NT2/D1 (cell line): ENCODE data around the gene CCT6B.
"Not testable (repeated sequence)": the region's sequence is repeated elsewhere in the genome, so short reads cannot be mapped to it uniquely, and the experiment has no call there.

Experiments used
- DNase-seq: peaks from one replicate; pipeline ENCODE4 v3.0.0-alpha.2; 2011; ENCODE audit warnings: low read depth, low spot score
- H3K27me3 ChIP-seq: 2 replicates; pipeline ENCODE4 v1.6.0; 2011; ENCODE audit warnings: mild to moderate bottlenecking; ENCODE audit not compliant: insufficient read length, insufficient read depth
- H3K36me3 ChIP-seq: 2 replicates; pipeline ENCODE4 v1.6.1; 2011; ENCODE audit warnings: mild to moderate bottlenecking, low read length, mixed read lengths; ENCODE audit not compliant: insufficient read depth, insufficient read length
- H3K4me1 ChIP-seq: 2 replicates; pipeline ENCODE4 v1.5.1; 2011; ENCODE audit not compliant: insufficient read depth, insufficient read length
- H3K4me3 ChIP-seq: 2 replicates; pipeline ENCODE4 v1.5.1; 2011; ENCODE audit warnings: low read depth; ENCODE audit not compliant: insufficient read length
- H3K9ac ChIP-seq: 2 replicates; pipeline ENCODE4 v1.6.0; 2011; ENCODE audit warnings: low read depth; ENCODE audit not compliant: insufficient read length
- H3K9me3 ChIP-seq: 2 replicates; pipeline ENCODE4 v1.5.1; 2011; ENCODE audit warnings: mild to moderate bottlenecking, low read length; ENCODE audit not compliant: insufficient read depth
- SUZ12 ChIP-seq: IDR thresholded peaks from 2 replicates; pipeline ENCODE4 v1.6.1; 2011; ENCODE audit not compliant: insufficient read length, insufficient read depth; ENCODE audit errors: extremely low read depth
- YY1 ChIP-seq: IDR thresholded peaks from 2 replicates; pipeline ENCODE4 v1.6.1; 2011; ENCODE audit not compliant: insufficient read length, insufficient read depth
- ZNF274 ChIP-seq: IDR thresholded peaks from 2 replicates; pipeline ENCODE4 v1.6.1; 2011; ENCODE audit warnings: mild to moderate bottlenecking, low read depth, low read length

Gene CCT6B

DNA sequence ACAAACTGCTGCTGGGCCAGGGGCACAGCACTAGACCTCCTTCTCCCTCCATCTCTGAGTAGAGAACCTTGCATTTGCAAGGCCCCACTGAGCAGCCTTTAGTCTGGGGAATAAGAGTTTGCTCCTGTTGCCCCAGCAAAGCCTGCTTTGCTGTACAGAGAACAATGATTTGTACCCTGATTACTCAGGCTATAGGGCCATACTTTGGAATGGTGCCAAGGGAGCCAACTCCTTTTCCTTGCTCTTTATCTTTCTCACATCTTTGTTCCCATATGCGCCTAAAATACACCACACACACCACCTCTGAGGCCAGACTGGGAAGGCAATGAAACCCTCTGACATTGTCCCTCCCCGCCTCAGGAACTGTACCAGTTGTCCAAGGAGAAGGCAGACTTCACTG lies 40.3 kb upstream of the CCT6B start:
- peaks cover 93% of the 10 kb centered on the region for H3K36me3 ChIP-seq
- H3K9me3 ChIP-seq = no peaks in the 10 kb centered on the region
- H3K27me3 ChIP-seq = no peaks in the 10 kb centered on the region
- no peak overlapping the region for H3K4me3 ChIP-seq
- peaks cover 4% of the 10 kb centered on the region for H3K4me1 ChIP-seq
- no peak for DNase-seq
- TF ChIP-seq YY1 (no peak), ZNF274 (no peak), SUZ12 (no peak)
- no peak overlapping the region for H3K9ac ChIP-seq

DNA sequence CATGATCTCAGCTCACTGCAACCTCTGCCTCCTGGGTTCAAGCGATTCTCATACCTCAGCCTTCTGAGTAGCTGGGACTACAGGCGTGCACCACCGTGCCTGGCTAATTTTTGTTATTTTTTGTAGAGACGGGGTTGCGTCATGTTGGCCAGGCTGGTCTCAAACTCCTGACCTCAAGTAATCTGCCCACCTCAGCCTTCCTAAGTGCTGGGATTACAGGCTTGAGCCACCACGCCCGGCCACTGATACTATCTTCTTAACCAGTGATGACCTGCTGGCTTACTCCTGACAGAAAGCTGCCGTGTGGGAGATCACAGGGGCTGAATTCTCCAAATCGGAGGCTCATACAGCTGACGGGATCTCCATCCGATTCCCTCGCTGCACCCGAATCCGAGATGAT lies 39.7 kb upstream of the CCT6B start:
- not testable (repeated sequence) for H3K9ac ChIP-seq, DNase-seq, H3K4me3 ChIP-seq, H3K27me3 ChIP-seq, H3K9me3 ChIP-seq, H3K4me1 ChIP-seq
- H3K36me3 ChIP-seq = peaks cover 93% of the 10 kb centered on the region

GRCh38 chr17:34999456-34999855 lies 38.2 kb upstream of the CCT6B start:
- Histone ChIP-seq H3K9ac (no peak overlapping the region), H3K4me3 (no peak overlapping the region), H3K4me1 (peaks cover 4% of the 10 kb centered on the region), H3K9me3 (no peaks in the 10 kb centered on the region), H3K36me3 (peaks cover 95% of the 10 kb centered on the region), H3K27me3 (no peaks in the 10 kb centered on the region)
- TF ChIP-seq ZNF274 (no peak), SUZ12 (no peak), YY1 (no peak)
- DNase-seq = no peak

- Histone ChIP-seq H3K4me1 (peaks cover 4% of the 10 kb centered on the region), H3K9me3 (no peaks in the 10 kb centered on the region), H3K36me3 (peaks cover 95% of the 10 kb centered on the region), H3K9ac (no peak overlapping the region), H3K4me3 (no peak overlapping the region), H3K27me3 (no peaks in the 10 kb centered on the region)
- DNase-seq = no peak
- TF ChIP-seq YY1 (no peak), SUZ12 (no peak), ZNF274 (no peak)
Measured at GRCh38 chr17:34998205-34998604, 36.9 kb upstream of the CCT6B start.

DNA sequence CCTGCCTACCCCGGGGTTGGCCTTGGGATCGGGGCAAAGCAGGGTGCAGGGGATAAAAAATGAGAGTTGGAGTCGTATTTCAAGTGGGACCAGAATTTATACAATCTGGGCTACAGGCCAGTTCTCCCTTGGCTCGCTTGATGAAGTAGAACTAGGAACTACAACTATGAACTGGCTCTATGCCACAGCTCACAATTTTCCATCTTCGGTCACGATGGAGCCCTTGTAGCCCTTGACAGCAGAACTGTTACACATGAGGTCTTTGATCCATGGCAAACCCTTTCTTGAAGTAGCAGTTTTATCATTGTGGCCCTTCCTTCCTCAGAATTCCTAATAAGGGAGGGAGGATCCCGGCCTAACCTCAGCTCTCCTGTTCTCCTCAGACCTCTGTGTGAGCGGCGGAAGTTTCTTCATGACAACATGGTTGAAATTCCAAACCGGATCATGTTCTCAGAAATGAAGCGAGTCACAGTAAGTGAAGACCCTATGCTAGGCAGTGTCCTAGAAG lies 36.1 kb upstream of the CCT6B start:
- no peak overlapping the region for H3K4me3 ChIP-seq
- TF ChIP-seq SUZ12 (no peak), ZNF274 (no peak), YY1 (no peak)
- DNase-seq = no peak
- peaks cover 95% of the 10 kb centered on the region for H3K36me3 ChIP-seq
- no peaks in the 10 kb centered on the region for H3K9me3 ChIP-seq
- no peak overlapping the region for H3K9ac ChIP-seq
- peaks cover 4% of the 10 kb centered on the region for H3K4me1 ChIP-seq
- no peaks in the 10 kb centered on the region for H3K27me3 ChIP-seq

GRCh38 chr17:34996422-34997285 lies 35.4 kb upstream of the CCT6B start:
- Histone ChIP-seq H3K9me3 (no peaks in the 10 kb centered on the region), H3K36me3 (peaks cover 95% of the 10 kb centered on the region), H3K27me3 (no peaks in the 10 kb centered on the region), H3K4me3 (no peak overlapping the region), H3K4me1 (peaks cover 4% of the 10 kb centered on the region), H3K9ac (no peak overlapping the region)
- no peak for DNase-seq
- TF ChIP-seq SUZ12 (no peak), YY1 (no peak), ZNF274 (no peak)

- TF ChIP-seq ZNF274 = no peak
- TF ChIP-seq YY1 = no peak
- no peak for TF ChIP-seq SUZ12
Measured at GRCh38 chr17:34993031-34993430, 31.8 kb upstream of the CCT6B start.

GRCh38 chr17:34991606-34992005 lies 30.3 kb upstream of the CCT6B start:
- no peak for TF ChIP-seq ZNF274
- TF ChIP-seq SUZ12 = no peak
- TF ChIP-seq YY1 = no peak
- Histone ChIP-seq H3K4me1 (no peaks in the 10 kb centered on the region), H3K36me3 (peaks cover 93% of the 10 kb centered on the region), H3K9me3 (no peaks in the 10 kb centered on the region), H3K9ac (no peak overlapping the region), H3K27me3 (no peaks in the 10 kb centered on the region), H3K4me3 (no peak overlapping the region)
- DNase-seq = no peak

More at GRCh38 chr17:34993031-34993430, 31.8 kb upstream of the CCT6B start:
- Histone ChIP-seq H3K9me3 (no peaks in the 10 kb centered on the region), H3K9ac (no peak overlapping the region), H3K36me3 (peaks cover 97% of the 10 kb centered on the region), H3K4me1 (no peaks in the 10 kb centered on the region), H3K27me3 (no peaks in the 10 kb centered on the region), H3K4me3 (no peak overlapping the region)
- DNase-seq = no peak
